ENCODE measurements around the gene AUTS2.

The AUTS2 gene

GRCh38 chr7:70098905-70099672, 500.8 kb downstream of the AUTS2 start:
- DNase-seq, result no peak

GRCh38 chr7:70104243-70104642, 506.0 kb downstream of the AUTS2 start:
- no peak for DNase-seq

DNA sequence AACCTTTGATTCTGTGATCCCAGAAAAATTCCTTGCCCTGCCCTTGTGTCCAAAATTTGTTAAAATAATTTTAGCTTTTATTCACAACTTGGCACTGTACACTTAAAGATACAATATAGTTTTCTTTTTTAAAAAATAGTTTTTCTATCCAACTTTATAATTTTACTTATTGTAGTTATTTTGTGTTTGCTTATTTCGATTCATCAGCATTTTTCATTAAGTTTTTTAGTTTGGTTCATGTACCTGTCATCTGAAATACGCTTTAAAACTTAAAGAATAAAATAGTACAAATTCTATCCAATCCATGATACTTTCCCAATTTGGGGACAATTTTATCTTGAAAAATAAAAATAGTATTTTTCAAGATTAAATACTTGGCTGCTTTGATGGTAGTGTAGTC, 514.8 kb downstream of the AUTS2 start:
- DNase-seq, result no peak

- no peak for DNase-seq
Measured at GRCh38 chr7:70113536-70113935, 515.3 kb downstream of the AUTS2 start.

GRCh38 chr7:70114806-70115205, 516.5 kb downstream of the AUTS2 start:
- no peak for DNase-seq

- DNase-seq, result no peak
Measured at GRCh38 chr7:70116244-70116643, 518.0 kb downstream of the AUTS2 start.

GRCh38 chr7:70116867-70117266, 518.6 kb downstream of the AUTS2 start:
- no peak for DNase-seq

DNA sequence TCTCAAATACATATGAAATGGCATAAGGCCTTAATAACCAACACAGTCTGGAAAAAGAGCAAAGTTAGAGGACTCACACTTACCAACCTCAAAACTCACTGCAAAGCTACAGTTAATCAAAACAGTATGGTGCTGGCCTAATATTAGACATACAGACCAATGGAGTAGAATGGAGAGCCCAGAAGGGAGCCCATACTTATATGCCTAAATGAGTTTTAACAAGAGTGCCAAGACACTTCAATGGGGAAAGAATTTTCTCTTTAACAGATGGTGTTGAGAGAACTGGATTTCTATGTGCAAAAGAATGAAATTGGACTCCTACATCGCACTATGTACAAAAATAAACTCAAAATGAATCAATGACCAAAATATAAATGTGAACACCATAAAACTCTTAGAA, 522.6 kb downstream of the AUTS2 start:
- no peak for DNase-seq

- DNase-seq, result peak; percentile 29
Measured at GRCh38 chr7:70131817-70132216, 533.5 kb downstream of the AUTS2 start.

DNA sequence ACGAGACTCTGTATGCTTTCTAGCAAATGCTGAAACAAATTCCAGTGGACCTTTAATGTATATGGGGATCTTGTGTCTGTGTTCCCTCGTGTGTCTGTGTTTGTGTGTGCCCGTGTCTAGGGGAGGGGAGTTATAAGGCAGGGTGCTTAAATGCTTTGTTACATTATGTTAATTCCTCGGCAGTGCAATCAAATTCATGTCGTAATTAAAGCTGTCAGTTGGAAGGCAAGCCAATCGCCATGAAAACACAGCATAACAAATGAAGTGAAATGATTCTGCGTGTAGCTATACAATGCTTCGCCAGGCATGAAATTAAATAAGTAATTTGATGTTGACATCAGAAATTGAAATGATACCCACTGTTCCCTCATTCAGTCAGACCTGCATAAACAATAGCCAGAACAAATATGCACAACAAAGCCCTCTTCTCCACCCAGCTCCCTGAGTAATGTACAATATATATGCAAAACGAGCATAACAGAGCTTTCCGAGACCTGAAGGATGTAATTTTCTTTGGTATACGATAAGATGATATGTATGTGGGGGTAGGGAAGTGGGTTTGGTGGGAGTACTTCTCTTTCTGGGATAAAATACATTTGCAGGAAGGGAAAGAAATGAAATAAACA, 534.1 kb downstream of the AUTS2 start:
- DNase-seq, result no peak

- no peak for DNase-seq
Measured at GRCh38 chr7:70132852-70133690, 534.8 kb downstream of the AUTS2 start.

DNA sequence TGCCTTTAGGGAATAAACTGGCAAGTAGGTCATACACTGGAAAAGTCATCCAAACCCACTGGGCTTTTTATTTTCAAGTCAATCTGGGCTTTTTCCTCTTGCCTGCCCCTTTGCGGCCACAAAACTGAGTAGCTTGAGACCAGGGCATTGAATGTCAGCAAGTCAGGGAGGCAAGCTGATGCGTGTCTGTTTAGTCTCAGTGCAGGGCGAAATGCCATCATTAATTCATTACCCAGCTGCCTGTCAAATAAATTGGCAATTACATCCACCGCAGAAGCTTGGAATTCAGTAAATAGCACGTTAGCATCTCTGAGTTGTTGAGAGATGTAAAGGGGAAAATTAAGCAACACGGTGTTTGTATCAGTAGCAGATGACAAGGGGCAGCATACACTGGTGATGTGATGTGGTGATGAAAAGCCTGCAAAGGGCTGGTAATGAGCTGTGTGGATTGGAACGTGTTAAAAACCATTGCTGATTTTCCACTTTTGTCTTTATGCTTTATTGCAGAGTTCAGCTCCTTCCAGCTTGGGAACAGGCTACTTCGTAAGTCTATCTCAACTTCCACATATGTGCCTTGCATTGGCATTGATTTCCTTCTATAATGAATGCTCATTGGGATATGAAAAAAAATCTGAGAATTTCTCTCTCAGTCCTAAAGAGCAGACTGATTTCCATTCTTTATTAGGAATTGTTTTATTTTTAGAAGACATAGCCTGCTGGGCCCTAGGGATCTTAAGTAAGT, 535.9 kb downstream of the AUTS2 start:
- no peak for DNase-seq

- DNase-seq, result no peak
Measured at GRCh38 chr7:70135656-70136055, 537.4 kb downstream of the AUTS2 start.

GRCh38 chr7:70137126-70137525, 538.9 kb downstream of the AUTS2 start:
- DNase-seq, result no peak

- DNase-seq, result no peak
Measured at GRCh38 chr7:70142247-70142932, 544.1 kb downstream of the AUTS2 start.

GRCh38 chr7:70143075-70144044, 545.1 kb downstream of the AUTS2 start:
- DNase-seq, result peak; percentile 53

GRCh38 chr7:70148997-70149396, 550.7 kb downstream of the AUTS2 start:
- DNase-seq, result no peak

DNA sequence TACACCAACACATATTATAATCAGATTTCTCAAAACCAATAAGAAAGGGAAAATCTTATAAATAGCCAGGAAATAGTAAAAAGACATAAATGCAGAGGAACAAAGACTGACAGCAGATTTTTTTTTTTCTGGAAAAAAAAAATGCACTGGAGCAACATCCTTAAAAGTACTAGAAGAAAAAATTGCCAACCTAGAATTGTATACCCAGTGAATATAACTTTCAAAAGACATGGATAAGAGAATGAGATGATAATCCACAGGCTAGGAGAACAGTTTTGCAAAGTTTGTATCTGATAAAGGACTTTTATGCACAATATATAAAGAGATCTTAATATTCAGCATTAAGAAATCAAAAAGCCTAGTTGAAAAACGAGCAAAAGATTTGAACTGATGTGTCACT, 554.0 kb downstream of the AUTS2 start:
- DNase-seq, result no peak

DNA sequence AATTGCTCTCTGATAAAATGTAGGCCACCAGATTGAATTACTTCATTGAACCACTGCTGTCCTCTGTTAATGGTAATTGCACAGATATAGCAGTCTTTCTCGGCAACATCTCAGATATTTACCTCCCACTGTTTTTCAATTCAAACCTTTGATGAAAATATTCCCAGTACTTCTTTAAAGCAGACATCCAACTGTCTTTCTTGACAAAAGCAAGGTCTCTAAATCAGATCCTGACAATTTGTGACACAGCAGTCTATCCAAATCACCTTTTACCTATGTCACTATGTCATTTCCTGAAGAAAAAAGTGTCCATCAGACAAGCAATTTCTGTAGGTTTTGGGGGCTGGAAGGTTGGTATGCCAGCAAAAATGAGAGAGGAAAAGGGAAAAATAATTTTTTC, 555.7 kb downstream of the AUTS2 start:
- no peak for DNase-seq

DNA sequence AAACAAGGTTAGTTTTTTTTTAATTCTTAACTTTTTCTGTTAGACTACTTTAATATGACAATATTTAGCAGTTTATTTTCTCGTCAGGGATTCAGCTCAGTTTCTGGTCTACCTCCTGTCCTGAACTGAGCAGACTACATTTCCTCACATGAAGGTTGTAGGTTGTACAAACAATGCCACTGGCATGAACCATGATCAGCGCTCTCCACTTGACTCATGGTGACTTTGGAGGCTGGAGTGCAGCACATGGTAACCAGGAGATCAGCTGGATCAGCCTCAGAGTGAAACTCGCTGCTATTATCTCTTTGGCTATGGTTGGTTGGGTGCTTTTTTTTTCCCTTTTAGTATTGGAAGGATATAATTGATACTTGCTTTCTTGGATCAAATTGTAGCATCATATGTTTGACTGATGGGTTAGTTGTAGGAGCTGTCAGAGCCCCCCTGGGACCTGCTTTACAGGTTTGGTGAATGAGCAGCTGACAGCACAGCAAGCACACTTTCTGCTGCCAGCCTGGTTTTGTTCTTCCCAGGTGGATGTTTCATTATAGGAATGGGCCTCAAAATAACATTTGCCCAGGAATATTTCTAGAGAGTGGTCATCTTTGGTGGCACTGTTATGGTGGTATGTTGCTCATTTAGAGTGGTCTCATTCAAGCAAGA, 556.4 kb downstream of the AUTS2 start:
- DNase-seq, result no peak

- DNase-seq, result no peak
Measured at GRCh38 chr7:70156057-70156456, 557.8 kb downstream of the AUTS2 start.
